Activated T-cell treated with anti-CD3 and anti-CD28 coated beads for 1 hour (primary cell): ENCODE results near the gene ATF7.
"Not testable (repeated sequence)": the region's sequence is repeated elsewhere in the genome, so short reads cannot be mapped to it uniquely, and the experiment has no call there.

Experiments
- DNase-seq: peaks from one replicate; pipeline ENCODE4 v3.0.0-alpha.2; 2020; ENCODE audit warnings: low read depth

The ATF7 gene

GRCh38 chr12:53481939-53482586 lies 144.1 kb downstream of the ATF7 start:
- DNase-seq = no peak

GRCh38 chr12:53481458-53481857 lies 144.7 kb downstream of the ATF7 start:
- not testable (repeated sequence) for DNase-seq

GRCh38 chr12:53480491-53481442 lies 145.4 kb downstream of the ATF7 start:
- no peak for DNase-seq

GRCh38 chr12:53479331-53479730 lies 146.9 kb downstream of the ATF7 start:
- DNase-seq = no peak

GRCh38 chr12:53478865-53479264 lies 147.3 kb downstream of the ATF7 start:
- no peak for DNase-seq

GRCh38 chr12:53476769-53477209 lies 149.4 kb downstream of the ATF7 start:
- no peak for DNase-seq

GRCh38 chr12:53474819-53475218 lies 151.4 kb downstream of the ATF7 start:
- no peak for DNase-seq

GRCh38 chr12:53474077-53474476 lies 152.1 kb downstream of the ATF7 start:
- DNase-seq = no peak

- no peak for DNase-seq
These were observed 154.1 kb downstream of the ATF7 start for GRCh38 chr12:53472056-53472582.

- no peak for DNase-seq
These were observed 157.9 kb downstream of the ATF7 start for GRCh38 chr12:53468282-53468681.

- DNase-seq = no peak
These were observed 158.3 kb downstream of the ATF7 start for GRCh38 chr12:53467880-53468279.

GRCh38 chr12:53467082-53467481 lies 159.1 kb downstream of the ATF7 start:
- no peak for DNase-seq

- DNase-seq = no peak
These were observed 159.5 kb downstream of the ATF7 start for GRCh38 chr12:53466640-53467039.

GRCh38 chr12:53465679-53466078 lies 160.5 kb downstream of the ATF7 start:
- no peak for DNase-seq

- no peak for DNase-seq
These were observed 161.3 kb downstream of the ATF7 start for GRCh38 chr12:53464685-53465418.

GRCh38 chr12:53463802-53464560 lies 162.2 kb downstream of the ATF7 start:
- DNase-seq = no peak

GRCh38 chr12:53462935-53463334 lies 163.2 kb downstream of the ATF7 start:
- DNase-seq = no peak

GRCh38 chr12:53461591-53461990 lies 164.6 kb downstream of the ATF7 start:
- DNase-seq = no peak

GRCh38 chr12:53461059-53461458 lies 165.1 kb downstream of the ATF7 start:
- no peak for DNase-seq

GRCh38 chr12:53459097-53459496 lies 167.1 kb downstream of the ATF7 start:
- DNase-seq = no peak
